Activated T-cell treated with anti-CD3 and anti-CD28 coated beads for 48 hours (primary cell): Measurements from ENCODE around the gene GATAD2B.
A peak's percentile ranks its signal among the peaks of the same experiment; 100 is the strongest.

Experiments used
- DNase-seq: peaks from one replicate; pipeline ENCODE4 v3.0.0-alpha.2; 2020; ENCODE audit warnings: low read depth

The GATAD2B gene

DNA sequence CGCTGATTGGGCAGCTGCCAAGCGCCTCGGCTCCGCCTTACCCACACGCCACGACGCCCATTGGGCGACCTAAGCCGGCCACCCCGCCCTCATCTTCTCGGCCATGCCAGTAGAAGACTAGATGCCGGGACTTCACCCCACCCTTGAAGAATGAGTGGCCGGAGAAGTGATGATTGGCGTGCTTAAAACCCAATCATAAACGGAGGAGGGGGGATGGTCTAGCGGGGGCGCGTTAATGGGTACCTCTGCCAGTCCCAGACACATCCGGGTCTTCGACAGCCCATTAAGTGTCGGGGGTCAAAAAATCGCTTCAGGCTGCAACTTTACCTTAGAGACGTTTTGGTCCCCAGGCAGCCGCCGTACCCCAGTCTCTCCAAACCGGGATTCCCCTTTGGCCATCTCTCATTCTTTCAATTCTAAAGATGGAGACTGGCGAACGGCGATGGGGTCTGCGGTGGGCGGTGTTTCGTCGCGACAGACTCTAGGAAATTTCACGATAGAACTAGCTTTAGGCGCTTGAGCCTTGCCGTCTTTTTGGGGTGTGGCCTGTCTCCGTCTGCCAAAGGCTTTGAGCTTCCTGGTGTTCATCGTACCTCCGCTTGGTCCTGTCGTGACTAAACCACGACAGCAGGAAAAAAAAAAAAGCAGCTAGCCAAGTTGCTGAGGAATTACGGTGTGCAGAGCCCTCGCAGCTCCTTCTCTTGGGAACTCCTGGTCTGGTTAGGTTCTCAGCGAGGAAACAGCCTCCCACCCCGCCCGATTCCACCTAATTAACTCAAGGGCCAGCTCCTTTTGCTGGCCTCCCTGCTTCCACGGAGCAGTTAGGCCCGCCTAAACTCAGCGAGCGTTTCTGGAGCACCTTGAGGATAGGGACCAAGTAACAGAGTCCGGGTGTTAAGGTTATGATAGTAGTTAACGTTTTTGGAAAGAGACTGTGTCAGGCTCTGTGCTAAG is at the start of gene GATAD2B:
TSS of gene GATAD2B (minus strand) at position 1 of the 954 bp plus-strand sequence. CDS start 94,625 bp downstream, outside the sequence.
- DNase-seq = peak; percentile 97

DNA sequence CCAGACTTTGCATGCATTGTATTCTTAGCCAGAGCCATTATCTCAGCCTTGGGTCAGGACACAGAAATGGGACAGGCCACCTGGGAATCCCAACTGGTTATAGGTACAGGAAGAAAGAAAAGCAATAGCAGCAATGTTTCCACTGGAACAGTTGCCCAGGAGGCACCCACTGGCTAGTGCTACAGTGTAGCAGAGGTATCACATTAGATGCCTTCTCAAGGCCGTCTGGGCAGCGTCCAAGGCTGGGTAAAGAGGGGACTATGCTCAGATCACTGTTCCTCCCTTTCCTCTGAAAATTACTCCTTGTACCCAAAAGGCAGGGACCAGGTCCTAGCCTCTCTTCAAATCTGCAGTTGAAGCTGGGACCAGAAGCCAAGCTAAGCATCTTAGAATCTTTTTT is 47.6 kb upstream of the GATAD2B start:
- DNase-seq = no peak

DNA sequence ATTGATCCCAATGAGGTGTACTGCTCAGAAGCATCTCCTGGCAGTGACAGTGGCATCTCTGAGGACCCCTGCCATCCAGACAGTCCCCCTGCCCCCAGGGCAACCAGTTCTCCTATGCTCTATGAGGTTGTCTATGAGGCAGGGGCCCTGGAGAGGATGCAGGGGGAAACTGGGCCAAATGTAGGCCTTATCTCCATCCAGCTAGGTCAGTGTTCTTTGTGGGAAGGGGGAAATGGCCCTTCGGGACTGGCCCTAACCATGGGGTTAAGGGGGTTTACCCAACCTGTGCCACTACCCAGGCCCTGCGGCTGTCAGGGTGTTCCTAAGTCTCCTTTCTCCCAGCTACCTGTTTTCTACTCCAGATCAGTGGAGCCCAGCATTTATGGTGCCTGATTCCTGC is 46.2 kb upstream of the GATAD2B start:
- no peak for DNase-seq

DNA sequence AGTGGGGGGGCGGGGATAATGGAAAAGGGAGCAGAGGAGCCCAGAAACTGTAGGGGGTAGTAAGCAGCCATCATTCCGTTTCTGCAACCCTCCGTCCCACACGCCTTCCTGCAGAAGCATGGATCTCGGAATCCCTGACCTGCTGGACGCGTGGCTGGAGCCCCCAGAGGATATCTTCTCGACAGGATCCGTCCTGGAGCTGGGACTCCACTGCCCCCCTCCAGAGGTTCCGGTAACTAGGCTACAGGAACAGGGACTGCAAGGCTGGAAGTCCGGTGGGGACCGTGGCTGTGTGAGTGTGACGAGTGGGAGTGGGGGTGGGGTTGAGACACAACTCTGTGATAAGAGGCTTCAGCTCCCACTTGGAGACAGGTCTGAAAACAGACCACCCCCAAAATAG is 45.6 kb upstream of the GATAD2B start:
- DNase-seq = no peak

DNA sequence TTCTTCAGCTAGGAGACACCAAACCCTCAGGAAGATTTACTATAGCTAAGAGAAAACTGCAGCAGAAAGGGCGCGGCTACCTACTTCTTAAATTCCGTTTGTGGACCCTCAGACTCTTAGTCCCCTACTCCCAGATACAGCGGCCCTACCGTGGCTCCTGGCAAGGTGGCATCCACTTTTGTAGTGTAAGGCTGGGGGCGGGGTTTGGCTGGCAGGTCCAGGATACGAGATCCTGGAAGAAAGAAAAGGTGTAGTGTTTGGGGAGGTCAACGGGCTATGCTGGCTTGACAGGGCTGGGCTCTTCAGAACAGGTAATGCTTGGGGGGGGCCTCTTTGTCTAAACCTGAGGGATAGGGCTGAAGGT is 45.2 kb upstream of the GATAD2B start:
- no peak for DNase-seq

DNA sequence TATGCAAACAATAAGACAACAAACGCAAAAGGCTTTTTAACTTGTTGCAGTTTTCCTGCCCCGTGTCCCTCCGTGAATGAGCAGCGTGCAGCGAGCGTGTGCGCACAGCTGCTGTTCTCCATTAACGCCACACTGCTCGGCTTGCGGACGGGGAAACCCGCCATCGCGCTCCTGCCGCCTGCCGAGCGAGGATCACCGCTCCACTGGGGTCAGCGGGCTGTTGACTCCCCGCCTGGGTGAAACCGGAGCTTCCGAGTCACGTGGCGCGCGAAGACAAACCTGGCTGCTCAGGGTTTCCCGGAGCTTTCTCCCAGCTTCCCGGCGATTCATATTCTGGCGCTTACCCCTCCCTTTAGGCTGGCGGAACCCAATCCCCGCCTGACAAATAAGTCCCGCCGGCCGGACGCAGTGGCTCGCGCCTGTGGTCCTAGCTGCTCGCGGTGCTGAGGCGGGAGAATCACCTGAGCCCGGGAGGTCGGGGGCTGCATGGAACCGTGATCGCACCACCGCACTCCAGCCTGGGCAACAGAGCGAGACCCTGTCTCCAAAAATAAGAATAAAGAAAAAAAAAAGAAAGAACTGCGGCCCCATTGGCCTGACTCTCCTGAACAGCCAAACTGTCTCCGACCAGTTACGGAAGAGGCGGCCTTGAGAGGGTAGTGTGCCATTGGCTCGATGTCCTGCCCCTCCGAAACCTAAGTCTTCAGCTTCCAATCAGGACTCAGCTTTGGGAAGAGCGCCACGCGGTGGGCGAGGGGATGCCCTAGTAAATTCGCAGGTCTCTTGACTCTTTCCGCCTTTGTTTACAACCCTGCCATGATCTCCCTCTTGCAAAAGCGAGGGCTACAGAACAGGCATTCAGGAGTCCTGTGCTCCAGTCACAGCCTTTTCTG is 44.6 kb upstream of the GATAD2B start, which contains the start of gene CREB3L4:
TSS of gene CREB3L4 (plus strand) at position 796 of the 893 bp plus-strand sequence. CDS start 624 bp downstream, outside the sequence.
- peak; percentile 76 for DNase-seq

DNA sequence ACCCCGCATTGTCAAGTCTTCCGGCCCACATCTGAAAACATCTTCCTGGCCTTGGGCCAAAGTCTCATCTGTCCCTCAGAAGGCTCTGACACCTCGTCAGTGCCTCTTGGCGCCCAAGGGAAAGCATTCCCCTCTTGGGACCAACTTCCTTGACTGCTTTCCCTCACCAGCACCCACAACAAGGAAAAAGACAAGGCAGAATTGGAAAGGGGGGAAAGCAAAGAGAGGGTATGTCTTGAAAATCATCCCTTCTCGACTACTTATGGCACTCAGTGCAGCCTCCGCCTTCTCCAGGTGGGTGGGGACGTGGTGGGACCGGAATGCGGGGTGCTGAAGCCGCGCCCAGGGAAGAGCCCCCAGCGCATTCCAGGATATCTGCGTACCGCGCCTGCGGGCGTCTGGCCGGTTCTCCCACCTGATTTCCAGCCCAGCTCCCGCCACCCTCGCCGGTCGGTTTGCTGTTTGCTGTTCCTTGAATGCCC is 41.1 kb upstream of the GATAD2B start:
- no peak for DNase-seq

DNA sequence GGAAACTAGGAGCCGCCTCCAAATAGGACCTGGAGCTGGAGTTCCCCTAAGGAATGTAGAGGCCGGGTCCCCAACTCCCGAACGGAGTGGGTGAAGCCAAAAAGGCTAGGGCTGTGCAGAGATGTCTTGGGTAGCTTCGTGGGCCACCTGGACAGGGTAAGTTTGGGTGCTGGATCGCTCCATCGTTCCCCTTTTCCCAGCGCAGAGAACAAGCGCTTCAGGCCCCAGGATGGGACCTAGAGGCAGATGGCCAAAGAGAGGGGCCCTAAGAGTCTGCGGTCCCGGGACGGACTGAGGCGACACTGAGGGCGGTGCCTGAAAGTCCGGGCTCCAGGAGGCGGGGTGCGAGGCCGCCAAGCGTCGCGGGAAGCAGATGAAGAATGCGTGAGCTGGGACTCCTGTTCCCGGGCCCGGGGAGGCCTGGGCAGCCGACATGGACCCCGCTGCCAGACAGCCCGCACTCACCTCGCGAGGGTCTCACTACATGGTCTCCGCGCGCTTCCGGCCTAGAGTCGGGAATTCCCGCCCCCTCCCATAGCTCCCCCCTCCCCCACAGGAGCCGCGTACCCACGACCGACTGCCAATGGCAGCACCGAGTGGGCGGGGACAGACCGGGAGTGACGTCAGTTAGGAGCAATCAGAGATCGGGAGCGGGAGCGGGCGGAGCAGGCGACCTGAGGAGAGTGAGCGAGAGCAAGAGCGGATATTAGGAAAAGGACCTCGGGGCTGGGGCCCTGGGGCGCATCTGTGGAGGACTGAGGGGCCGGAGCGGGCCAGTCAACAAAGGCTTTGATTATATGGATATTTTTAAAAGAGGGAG is 40.5 kb upstream of the GATAD2B start, which contains the start of gene SLC39A1:
TSS of gene SLC39A1 (minus strand) at position 508 of the 820 bp plus-strand sequence. CDS start 822 bp downstream, outside the sequence.
- DNase-seq = peak; percentile 91

DNA sequence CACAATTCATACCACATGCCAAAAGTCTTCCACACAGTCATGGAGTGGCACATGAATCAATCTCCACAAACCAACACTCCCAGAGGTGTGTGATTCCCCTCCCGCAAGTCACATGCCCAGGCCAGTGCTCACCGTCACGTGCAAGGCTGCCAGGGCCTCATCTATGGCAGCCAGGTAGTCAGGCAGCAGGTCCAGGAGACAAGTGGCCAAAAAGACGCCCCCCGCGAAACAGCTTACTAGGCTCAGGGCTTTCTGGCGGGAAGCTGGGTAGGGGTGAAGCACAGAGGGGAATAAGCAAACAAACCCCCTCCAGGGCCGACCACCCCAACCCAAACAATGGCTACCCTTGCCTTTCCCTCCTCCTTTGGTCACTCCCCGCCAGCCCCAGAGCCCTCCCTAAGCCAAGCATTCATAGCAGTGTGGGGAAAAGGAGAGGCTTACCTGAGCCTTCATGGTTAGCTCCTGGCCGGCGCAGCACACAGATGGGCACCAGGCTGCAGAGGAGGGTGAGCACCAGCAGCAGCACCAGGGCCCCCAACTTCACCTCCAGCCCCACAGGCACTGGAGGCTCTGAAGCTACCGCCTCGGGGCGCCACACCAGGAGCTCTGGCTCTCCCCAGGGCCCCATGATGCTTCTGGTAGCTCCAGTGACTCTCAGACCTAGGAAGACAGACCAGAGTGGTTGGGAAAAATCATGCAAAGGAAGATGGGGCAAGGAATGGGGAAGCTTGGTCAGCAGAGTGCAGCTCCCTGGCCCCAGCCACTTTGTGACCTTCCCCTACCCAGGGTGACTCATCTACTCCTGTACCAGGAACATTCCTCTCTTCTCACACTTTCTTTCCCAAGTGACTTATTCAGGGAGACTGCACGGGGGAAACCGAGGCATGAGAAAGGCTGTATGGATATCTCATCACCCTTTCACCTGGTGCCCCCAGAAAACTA is 39.6 kb upstream of the GATAD2B start:
- no peak for DNase-seq

DNA sequence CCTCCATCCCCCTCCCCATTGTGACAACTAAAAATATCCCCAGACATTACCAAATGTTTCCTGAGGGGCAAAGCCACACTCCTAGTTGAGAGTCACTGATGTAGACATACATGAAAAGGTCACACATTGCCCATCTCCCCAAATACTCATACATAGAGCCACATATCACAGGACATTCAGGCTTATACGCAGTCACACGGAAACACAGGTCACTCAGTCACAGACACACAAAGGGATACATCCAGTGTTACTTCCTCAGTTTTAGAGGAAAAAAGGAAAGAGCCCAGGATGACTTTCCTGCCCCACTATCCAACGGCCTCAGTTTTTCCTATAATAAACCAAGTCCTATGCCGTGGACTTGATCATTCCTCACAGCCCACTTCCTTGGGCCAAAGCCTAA is 38.6 kb upstream of the GATAD2B start:
- DNase-seq = no peak

DNA sequence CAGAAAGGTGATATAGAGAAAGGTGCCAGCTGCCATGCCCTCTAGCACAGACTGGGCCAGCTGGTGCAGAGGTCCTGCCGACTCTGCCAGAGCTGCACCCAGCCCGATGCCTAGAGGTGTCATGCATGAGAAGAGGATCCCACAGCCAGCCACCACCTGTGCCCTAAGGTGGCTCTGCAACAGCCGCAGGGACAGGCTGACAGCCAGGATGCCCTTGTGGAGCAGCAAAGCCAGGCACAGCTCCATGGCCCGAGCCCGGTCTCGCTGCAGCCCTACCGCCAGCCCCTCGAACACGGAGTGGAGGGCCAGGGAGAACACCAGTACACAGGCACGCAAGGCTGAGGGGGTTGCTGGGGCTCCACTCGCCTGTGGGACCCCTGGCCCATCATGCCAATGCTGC is 37.4 kb upstream of the GATAD2B start:
- no peak for DNase-seq

DNA sequence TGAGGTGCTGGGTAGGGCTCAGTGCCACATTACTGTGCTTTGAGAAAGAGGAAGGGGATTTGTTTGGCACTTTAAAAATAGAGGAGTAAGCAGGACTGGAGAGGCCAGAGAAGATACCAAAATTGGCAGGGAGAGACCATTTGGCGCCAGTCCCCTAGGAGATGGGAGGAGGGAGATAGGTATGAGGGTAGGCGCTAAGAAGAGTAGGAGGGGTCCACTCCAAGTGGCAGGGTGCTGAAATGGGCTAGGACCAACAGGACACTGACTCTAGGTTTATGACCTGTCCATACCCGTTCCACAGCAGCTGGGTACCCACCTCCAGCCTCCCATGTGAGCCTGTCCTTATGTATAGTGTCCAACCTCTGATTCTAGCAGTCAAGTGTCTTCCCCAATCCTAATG is 36.7 kb upstream of the GATAD2B start:
- DNase-seq = no peak

DNA sequence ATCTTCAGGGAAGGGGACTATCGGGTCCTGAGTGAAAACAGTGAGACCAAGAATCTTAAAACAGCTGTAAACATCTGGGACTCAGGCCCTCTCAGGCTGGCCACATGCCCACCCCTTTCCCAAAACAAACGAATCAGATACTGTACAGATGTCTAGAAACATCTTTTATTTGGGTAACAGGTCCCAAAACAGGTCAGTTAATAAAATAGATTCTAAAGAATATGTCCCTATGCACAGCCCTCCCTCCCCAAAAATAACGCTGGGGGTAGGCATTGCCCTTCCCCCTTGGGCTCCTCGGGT is 36.1 kb upstream of the GATAD2B start:
- no peak for DNase-seq

DNA sequence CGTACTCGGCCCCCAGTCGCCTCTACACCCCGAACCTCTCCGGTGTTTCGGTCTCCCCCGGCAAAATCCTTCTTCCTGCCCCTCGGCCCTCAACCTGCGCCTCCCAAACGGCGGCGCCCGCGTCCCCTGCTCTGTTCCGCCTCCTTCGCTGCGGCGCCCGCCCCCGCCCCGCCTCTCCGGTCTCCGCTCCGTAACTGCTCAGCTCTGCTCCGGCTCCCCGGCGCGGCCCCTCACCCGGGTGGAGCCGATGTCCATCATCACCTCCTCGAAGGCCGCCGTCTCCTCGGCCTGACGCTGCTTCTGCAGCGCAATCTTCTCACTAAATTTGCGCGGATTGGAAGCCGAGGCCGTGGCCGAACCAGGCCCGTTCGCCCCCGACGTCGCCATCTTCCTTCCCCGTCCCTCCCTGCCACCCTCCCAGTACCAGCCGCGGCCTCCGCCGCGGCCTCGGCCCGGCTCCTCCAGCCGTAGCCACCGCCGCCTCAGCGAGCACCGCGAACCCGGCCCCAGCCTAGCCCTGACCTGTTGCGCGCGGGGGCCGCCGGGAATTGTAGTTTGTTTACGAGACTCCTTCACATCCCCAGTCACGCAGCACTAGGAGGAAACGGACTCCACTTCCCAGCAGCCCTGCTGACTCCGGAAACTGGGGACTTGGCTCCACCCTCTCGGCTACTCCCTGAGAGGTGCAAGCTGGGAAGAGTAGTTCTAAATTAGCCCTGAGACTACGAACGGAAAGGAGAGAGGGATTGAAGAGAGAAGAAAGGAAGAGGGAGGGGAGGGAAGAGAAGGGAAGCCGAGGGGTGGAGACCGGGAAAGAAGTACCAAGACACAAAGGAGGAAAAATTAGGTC is 35.6 kb upstream of the GATAD2B start, which contains the start of gene CRTC2:
TSS of gene CRTC2 (minus strand) at position 502 of the 850 bp plus-strand sequence. CDS start at position 387, 115 bp downstream.
- DNase-seq = peak; percentile 94

DNA sequence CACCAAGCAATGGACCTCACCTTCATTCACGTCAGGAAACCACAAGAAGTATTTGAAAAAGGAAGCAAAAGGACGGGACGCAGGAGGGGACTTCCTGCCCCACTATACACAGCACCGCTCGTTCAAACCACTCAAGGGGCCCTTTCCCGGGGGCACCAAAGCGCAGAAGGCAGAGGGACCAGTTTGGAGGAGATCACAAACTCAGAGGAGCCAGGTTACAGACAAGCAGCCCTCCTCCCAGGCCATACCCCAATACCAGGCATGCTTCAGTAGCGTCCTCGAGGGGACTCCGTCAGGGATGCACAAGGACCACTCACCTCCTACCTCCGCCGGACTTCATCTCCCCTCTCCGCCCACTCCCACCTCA is 35.0 kb upstream of the GATAD2B start:
- DNase-seq = no peak

DNA sequence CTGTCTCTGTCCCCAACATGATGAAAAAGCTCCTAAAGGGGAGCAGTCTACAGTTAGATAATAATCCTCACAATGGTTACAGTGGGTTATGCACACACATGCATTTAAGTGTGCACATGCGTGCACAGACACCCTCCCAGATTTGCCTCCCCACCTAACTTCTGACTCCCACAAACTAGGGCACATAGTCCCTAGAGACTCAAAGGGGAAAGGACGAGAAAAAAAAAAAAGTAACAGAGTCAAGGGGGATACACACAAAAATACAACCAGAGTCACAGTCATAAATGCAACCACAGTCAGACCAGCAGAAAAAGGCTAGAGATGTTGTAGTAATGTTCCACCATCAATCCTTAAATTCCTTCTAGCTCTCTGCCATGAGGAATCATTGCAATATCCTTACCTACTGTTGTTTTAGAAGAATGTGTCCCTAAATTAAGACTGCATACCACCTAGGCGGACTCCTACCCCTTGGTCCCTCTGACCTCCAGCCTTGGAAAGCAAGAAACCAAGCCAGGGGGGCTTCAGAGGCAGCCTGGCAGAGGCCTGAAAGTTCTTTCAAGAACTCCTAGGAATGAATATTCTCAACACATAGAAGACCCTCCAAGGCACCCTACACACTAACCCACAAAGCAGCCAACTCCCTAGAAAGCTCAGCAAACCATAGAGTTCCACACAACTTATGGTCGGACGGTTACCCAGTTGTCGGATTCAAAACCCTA is 34.4 kb upstream of the GATAD2B start:
- DNase-seq = no peak

DNA sequence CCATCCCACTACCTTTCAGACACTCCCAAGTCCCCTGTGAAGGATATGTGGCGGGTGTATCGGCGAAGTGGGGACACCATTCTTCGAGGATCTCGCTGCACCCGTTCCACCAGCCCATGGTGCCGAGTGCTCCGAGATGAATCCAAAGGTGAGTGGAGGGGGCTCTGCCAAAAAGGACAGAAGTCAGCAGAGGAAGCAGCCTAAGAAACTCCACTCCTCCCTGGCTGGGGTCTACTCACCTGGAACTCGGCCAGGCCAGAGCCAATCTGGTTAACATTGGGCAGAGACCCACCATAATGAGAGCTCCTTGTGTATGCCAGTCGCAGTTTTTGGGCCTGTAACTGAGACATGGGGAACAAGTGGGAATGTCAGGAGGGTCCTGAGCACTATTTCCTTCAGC is 32.1 kb upstream of the GATAD2B start:
- no peak for DNase-seq

DNA sequence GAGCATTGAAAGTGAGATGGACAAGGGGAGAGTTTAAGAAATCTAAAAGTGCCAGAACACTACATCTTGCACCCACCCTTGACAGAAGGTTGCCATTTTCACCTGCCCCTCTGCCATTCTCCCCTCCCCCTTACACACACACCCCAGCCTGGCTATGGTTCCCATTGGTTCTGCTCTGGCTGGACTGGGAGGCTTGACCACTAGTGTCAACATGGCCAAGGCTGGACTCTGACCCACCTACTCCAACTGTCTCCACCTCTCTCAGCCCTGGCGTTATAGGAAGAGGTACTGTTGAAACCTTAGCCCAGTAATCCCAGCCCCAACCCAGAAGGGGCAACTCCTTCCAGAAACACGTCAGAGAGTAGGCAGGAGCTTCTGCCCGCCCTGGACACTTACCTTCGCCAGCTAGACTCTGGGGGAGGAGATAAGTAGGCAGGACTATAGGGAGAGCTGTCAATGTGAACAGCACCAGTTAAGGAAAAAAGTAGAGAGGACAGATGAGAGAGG is 31.1 kb upstream of the GATAD2B start:
- no peak for DNase-seq

DNA sequence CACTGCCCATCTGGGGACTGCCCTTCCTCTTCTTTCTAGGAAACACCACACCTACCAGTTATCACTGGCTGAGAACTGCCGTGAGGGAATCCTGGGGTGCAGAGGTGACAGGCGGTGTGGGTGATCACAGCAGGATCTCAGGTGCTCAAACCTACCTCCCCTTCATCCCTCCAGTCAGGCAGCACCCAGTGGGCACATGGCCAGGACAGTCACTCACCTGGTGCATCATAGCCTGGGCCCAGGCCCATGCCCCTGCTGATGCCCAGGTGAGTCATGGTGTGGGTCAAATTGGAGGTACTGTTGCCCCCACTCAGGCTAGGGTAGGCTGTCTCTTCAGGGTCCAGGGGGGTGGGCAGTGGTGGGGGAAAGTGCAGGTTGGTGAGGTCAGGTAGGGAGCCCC is 29.0 kb upstream of the GATAD2B start:
- no peak for DNase-seq
